HG02571 (cell line): ENCODE data around the gene LIN7C.

Source experiments
- ATAC-seq: cut with Tn5 transposase; IDR thresholded peaks from one replicate; pipeline ENCODE4 v1.9.1; 2021; ENCODE audit warnings: mild to moderate bottlenecking, moderate library complexity; ENCODE audit not compliant: unreplicated experiment

Gene LIN7C

DNA sequence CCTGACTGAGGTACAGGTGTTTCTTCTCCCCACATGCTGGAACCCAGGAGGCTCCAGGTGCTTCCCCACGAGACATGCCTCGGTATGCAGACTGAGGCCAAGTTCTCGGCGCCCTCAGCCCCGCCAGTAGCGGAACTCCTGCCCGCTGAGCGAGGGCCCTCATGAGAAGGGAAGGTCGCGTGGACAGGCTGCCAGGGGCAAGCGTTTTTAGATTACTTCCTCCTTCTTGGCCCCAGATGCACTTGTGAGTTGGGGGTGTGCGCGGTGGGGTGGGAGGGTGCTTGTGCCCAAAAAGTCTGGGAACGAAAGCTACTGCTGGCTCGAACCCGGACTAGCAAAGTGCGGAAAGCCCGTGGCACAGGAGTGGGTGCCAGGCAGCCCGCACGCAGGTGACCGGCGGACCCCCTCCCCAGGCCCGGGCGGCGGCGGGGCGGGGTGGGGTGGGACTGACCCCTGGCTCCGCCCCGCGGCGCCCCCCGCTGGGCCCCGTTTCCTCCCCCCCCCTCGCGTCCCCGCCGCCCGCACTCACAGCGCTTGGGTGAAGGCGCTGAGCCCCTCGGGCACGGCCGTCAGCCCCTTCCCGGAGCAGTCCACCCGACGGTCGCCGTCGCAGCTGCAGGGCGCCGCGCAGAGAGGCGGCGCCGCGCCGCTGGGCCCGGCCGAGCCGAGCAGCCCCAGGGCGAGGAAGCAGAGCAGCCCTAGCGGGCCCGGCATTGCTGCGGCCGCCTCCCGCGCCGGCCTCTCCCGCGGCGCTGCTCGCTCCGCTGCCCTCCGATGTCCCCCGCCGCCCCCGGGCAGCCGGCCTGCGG lies 34.8 kb downstream of the LIN7C start:
- ATAC-seq, result peak; percentile 44

DNA sequence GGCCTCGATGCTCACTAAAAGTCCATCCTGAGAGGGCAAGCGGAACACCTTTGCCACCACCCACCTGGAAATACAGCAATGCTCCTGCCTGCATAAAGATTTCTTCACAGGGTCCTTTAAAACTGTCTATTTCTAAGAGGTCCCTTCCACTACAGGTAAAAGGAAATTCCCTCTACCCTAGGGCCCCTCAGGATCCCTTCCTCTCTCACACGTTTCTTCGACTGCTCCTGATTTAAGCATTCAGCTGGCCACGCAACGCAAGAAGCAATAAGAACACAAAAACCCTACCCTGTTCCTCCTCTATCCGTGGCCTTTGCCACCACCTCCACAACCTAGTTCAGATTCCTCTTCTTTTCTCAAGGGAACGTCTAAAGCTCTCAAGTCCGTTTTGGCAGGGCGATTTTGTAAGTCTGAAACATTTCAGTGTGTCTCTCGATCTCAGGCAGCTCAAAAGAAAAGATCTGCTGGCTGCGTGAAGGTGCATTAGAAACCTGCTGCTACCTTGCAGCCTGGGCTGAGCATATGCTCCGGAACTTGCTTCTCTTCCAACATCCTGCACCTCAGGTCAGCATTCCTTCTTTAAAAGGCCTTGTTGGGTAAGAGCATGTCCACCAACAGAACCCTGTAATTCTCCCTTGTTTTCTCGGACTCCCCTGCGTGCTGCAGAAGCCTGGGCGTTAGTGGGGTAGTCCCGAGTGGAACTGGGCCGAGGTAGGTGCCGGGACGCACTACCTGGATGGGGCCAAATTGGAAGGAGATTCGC lies 35.6 kb downstream of the LIN7C start:
- no peak for ATAC-seq

- no peak for ATAC-seq
These were observed 36.4 kb downstream of the LIN7C start for GRCh38 chr11:27470166-27470565.

- no peak for ATAC-seq
These were observed 37.4 kb downstream of the LIN7C start for GRCh38 chr11:27468995-27469695.

DNA sequence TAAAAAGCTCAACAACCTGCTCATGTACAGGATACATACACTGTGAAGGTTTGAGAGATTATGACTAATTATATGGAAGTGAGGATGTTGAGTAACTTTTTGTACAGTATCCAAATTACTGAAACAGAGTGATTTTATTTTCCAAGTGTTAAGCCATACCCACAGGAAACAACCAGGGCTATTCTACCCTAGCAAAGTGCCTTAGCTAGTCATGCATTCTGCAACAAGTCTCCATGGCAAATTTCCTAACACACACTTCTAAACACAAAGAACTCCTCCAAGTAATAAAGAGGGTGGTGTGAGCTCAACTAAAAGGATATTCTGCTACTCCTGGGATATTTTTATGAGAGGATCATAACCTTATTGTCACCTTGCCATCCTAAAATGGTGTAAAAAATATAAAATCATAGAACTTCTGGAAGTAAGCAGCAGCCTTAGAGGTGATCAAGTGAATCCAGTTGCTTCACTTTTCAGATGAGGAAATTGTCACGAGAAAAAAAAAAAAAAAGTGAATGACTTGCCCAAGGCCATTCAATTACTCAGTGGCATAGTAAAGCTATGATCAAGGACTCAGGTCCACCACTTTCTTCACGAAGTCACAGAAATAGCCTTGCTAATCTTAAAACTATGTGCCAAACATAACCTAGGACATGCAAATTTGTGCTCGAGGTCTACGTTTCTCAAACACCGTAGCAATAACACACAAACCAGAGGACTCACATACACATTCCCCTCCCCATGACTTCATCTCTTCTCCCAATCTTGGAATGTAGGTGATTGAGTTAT lies 38.2 kb downstream of the LIN7C start:
- no peak for ATAC-seq

GRCh38 chr11:27467181-27467913 lies 39.2 kb downstream of the LIN7C start:
- no peak for ATAC-seq

DNA sequence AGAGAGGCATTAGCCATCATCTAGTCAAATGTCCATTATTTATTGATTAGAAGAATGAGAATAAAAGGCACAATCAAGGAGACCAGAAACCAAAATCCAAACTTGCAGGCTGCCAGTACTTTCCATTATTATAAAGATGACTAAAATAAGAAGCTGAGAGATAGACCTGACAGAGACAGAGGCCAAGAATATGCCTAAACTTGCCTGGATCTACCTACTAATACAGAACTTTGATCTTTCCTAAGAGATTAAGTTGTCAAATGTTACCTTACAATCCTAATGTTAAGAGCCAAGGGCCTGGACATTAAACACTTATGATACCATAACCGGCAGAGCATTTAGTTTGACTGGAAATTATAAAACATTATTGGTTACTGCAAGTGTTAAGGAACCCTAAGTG lies 40.2 kb downstream of the LIN7C start:
- ATAC-seq, result no peak

GRCh38 chr11:27465629-27466028 lies 40.9 kb downstream of the LIN7C start:
- no peak for ATAC-seq

DNA sequence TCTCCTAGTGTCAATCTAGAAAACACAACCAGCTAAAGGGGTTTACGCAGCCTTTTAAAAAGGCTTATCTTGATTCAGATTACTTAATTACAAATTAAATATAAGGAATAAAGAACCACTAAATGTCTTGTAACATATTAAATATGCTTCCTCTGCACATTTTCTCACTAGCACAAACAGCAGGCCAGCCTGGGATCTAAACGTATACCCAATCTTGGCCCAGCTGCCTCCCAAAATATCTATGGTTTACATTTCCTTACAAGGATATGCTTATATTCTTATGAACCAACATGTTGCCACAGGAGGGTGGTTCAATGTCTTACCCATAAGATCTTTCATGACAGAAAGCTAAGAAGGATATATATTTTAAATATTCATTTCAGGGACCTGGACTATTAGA lies 41.7 kb downstream of the LIN7C start:
- ATAC-seq, result no peak

GRCh38 chr11:27464289-27464696 lies 42.3 kb downstream of the LIN7C start:
- no peak for ATAC-seq

- ATAC-seq, result no peak
These were observed 44.0 kb downstream of the LIN7C start for GRCh38 chr11:27462543-27462942.

DNA sequence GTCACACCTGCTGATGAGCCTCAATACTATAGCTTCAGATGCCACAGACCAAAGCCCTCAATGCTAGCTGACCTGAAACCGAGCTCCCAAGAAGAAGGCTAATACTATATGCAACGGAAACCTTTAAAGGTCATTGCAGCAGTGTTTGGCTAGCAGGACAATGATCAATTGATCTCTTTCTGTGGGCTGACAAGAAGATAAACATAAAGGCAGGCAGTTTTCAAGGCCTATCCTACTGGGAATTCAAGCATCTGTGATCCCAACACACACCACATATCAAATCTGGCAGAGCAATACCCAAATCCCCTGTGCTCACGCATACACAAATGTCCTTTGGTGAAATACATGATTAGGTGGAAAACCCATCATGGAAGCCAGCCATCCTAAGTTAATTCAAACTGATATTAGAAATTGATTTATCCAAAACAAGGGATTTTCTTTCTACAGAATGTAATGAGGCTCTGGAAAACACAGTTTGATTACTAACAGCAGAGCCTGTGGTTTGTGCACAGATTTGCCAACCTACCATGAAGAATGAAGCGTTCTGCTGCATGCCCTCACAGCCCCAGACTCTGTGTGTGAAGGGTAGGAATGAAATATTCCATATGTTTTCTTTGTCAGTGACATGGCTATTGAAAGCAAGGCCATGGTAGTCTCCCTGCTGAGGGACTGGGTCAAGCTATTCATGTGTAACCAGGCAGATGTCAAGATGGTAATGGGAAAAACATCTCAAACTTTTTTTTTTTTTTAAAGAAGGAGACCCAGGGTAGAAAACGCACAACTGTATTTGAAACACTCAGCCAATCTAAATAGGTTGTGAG lies 46.2 kb downstream of the LIN7C start:
- ATAC-seq, result no peak

GRCh38 chr11:27459191-27459590 lies 47.4 kb downstream of the LIN7C start:
- ATAC-seq, result no peak

DNA sequence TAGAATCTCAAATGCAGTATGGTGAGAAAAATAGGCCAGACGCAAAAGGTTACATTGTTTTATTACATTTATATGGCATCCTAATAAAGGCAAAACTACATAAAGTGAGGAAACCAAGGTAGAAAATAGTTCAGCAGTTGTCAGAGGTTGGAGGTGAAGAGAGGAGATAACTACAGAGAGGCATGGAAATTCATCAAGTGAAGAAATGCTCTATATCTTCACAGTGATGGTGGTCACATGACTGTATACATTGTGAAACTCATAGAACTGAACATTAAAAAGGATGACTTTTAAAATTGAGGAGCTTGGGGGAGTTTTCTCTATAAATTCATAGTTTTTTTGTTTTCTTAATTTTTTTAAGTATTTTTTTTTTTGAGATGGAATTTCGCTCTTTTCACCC lies 48.4 kb downstream of the LIN7C start:
- ATAC-seq, result no peak

DNA sequence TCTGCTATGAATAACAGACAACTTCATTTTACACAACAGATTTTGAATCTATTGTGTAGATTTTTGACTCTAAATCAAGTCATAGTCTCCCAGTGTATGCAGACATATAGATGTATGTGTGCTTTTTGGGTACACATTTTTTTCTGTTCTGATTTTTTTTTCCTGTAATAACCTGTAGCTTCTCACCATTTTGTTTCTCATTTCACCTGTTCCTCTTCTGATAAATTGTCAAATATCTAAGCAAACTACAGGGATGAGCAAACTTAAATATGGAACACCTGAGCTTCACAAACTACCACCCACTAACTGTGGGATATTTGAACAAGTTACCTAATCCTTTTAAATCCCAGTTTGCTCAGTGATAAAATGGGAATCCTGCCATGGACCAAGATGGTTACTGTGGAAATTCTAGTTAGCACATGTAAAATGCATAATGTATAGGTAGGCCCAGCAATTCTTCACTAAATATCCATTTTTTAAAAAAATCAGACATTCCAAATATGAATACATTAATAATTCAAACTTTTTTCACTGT lies 49.7 kb downstream of the LIN7C start:
- no peak for ATAC-seq

GRCh38 chr11:27456140-27456794 lies 50.3 kb downstream of the LIN7C start:
- ATAC-seq, result no peak

- no peak for ATAC-seq
These were observed 50.9 kb downstream of the LIN7C start for GRCh38 chr11:27455667-27456066.

GRCh38 chr11:27453701-27454100 lies 52.9 kb downstream of the LIN7C start:
- ATAC-seq, result no peak

DNA sequence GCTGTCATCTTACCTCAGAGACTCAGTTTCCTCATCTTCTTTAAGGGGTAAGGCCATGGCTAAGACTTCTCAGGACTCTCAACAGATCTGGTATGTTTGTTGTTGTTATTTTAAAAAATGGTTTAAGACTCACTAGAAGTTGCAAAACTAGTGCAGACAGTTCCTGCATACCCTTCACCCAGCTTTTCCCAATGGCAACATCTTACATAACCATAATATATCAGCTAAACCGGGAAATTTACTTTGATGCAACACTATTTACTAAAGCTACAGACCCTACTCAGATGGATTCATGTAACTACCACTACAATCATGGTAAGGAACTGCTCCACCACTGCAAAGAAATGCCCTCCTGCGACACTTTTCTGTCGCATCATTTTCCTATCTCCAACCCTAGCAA lies 54.4 kb downstream of the LIN7C start:
- ATAC-seq, result no peak
